Amniotic stem cell (primary cell): ENCODE data around the gene HNRNPUL2.
"Not testable (repeated sequence)": the region's sequence is repeated elsewhere in the genome, so short reads cannot be mapped to it uniquely, and the experiment has no call there.

ENCODE experiments used
- DNase-seq: peaks from one replicate; lab custom pipeline; 2025; lab: John Stamatoyannopoulos, UW

Gene HNRNPUL2

DNA sequence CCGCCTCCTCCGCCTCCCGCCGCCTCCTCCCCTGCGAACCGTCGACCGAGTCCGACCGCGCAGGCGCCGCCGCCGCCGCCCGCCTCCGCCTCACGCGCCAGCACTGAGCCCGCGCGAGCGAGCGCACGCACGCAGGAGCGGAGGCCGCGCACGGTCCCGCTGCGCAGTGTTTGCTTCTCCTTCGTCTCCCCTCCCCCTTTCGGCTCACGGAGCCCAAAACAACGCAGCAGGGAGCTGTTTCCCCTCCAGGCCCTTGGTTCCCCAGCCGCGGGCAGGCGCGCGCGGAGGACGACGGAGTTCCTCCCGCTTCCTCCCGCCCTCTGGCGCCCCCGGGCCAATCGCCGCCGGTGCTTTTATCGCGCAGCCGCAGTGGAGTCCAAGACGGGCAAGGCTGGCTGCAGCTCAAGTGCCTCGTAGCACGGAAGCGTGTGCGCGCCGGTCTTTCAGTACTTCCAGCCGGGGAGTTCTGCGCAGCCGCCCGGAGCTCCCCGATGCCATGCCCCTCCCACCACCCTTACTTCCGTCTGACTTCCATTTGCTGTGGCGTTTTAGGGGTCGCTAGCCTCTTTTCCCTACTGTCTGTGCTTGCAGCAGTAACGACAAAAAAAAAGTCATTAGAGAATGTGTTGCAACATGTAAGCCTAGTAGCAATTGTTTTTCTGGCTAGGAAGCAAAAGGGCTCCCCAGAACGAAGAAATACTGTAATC, at the start of gene HNRNPUL2:
TSS of gene HNRNPUL2 (minus strand) at position 293 of the 707 bp plus-strand sequence. CDS start 301 bp downstream, outside the sequence.
- peak; percentile 98 for DNase-seq

DNA sequence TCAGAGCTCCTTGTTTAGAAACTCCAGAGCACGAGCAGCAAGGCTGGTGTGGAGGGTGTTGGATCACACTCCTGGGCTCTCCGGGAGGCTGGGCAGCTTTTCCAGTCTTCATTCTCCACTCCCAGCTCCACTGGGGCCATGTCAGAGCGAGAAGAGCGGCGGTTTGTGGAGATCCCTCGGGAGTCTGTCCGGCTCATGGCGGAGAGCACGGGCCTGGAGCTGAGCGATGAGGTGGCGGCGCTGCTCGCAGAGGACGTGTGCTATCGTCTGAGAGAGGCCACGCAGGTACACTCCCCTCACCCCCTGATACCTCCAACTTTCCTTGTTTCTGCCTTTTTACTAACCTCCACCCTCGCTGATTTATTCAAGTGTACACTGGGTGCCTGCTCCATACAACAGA, 48.4 kb upstream of the HNRNPUL2 start:
- DNase-seq: no peak

DNA sequence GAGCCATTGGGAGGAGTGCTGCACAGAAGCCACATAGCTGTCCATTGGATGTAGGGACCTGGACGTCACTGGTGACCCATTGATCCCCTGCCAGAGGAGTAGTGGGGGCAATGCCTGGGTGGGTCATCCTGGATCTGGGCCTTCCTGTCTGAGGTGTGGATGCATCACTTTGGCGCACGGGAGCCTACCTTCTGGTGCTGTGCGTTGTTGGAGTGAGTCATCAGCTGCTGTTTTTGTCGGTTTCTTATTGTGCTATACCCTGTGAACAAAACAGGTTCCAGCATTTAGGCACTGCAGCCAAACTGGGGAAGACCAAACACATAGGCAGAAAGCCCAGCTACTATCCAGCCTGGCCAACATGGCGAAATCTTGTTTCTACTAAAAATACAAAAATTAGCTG, 47.1 kb upstream of the HNRNPUL2 start:
- DNase-seq: no peak

DNA sequence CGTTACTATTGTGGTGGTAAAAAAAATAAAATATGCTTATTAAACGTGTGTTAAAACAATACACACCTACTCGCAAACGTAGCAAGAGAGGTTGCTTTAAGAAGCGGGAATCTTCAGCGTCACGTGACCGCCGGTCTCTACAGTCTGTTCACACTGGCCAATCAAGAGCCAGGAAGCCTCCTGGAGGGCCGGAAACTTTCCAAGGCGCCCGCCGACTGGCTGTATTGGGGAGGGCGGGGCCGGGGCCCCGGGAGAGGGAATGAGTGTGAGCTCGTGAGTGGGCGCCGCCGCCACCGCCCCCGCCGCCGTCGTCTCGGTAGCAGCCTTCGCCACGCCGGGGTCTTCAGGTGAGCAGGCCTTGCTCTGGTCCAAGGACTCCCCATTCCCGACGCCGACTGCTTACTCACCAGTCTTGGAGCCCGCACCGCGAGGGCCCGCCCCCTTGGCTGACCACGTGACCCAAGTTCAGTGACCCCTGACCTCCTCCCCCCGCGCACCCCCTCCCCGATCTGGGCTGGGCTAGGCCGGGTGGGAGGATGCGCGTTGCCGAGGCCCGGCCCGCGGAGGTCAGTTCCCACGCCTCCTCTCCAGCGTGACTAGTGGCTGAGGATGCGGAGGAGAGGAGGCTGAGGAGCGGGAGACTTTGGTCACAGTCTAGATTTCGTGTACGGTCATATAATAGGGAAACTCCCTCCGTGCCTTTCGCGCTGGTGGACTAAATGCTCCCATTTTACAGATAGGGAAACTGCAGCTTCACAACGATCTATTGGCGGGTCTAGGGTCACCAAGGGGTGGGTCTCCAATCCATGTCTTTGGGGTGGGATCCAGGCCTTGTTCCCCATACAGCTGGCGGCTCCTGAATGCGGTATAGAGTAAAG, 44.1 kb upstream of the HNRNPUL2 start, which contains the start of gene TAF6L:
TSS of gene TAF6L (plus strand) at position 253 of the 878 bp plus-strand sequence. CDS start 4,388 bp downstream, outside the sequence.
- peak; percentile 90 for DNase-seq

DNA sequence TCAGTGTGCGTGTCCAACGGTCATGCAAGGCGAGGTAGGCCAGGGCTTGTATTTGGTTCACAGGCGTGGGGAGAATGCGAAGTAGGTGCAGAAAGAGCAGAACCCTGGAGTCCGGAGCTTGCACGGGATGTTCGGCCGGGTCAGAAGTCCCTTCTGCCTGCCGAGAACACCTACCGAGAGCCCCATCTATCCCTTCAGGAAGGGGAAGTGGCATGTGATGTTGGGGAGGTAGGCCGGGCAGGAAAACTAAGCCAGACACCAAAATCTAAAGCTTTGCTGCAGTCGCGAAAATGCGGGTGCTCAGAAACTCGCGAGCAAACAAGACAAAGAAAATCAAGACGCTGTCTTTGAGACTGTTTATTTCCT, 43.5 kb upstream of the HNRNPUL2 start:
- no peak for DNase-seq

DNA sequence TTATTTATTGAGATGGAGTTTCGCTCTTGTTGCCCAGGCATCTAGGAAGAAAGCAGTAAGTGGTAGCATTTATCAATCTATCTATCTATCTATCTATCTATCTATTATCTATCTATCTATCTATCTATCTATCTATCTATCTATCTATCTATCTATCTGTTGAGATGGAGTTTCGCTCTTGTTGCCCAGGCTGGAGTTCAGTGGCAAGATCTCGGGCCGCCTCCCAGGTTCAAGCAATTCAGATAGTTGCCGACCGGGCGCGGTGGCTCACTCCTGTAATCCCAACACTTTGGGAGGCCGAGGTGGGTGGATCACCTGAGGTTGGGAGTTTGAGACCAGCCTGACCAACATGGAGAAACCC, 33.6 kb upstream of the HNRNPUL2 start:
- DNase-seq: not testable (repeated sequence)

DNA sequence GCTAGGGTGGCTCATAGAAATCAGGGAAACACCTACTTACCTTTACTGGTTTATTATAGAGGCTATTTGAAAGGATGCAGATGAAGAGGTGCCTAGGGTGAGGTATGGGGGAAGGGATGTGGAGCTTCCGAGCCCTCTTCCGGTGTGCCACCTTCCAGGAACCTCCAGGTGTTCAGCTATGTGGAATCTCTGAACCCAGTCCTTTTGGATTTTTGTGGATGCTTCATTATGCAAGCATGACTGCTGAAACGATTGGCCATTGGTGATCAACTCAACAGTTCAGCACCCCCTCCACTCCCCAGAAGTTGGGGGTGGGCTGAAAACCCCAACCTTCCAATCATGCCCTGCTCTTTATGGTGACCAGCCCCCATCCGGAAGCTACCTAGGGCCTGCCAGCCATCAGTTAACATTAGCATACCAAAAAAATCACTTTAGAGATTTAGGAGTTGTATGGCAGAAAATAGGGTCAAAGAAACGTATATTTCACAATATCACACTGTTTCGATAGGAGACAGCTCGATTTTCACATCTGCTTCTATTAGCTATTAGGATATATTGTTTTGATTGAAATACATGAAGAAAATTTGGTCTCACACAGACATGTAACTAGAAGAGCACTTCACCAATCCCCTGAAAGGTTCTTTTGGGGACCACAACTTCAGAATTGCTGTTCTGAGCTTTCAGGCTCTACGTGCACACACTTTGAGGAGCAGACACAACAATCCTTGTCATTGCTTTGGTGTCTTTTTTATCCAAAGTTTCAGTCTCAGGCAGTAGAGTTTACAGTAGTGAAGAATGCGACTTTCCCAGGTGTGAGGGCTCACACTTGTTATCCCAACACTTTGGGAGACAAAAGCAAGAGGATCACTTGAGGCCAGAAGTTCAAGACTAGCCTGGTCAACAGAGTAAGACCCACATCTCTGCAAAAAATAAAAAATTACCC, 30.9 kb upstream of the HNRNPUL2 start:
- no peak for DNase-seq

DNA sequence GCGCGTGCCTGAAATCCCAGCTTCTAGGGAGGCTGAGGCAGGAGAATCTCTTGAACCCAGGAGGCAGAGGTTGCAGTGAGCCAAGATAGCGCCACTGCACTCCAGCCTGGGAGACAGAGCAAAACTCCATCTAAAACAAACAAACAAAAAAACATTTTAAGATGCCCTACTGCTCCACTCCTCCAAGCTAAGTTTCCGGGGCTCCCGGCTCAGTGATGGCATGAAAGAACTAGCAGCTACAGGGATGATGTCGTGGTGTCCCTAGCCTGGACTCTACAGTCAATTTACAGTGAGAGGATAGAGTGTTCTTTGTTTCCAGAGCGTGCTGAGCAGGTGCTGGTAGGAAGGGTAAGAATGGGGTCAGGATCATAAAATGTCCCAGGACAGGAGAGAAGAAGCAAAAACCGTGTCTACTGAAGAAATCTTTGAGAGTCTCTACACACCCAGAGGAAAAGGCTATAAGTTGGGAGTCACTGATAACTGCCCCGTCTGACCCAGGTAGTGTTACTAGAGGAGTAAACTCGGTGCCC, 27.9 kb upstream of the HNRNPUL2 start:
- DNase-seq: no peak

DNA sequence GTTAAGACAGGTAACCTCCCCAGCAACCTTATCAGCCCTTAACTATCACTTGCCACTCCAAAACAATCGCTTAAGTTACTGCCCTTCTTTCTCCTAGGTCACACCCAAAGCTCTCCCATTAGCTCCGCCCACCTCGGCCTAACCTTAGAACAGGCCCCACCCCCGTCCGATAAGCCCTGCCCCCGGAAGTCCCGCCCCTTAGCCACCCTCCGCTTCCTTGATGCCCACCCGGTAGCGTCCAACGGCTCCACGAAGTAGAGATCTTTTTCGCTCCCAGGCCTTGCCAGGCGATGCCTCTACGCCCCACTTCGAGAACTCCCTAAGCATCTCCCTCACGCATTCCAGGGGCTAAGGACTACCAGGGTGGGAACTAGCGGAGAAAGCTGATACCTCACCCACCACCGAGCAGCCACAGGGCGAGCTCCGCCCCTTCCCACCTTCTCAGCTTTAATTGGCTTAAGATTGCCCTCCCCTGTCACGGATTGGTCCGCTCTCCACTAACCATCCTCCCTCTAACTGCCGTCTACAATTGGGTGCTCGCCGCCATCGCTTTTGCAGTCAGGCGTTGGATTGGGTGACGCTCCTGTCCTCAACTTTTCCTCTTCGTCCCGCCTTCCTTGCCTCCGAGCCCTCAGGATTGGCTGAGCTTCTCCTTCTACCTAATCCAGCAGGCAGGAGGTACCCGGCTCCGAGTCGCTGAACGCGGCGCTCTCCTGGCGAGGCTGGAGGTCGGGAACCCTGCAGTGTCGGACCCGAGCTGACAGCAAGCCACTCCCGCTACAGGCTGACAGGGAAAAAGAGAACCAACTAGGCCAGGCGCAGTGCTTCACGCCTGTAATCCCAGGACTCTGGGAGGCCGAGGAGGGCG, 26.7 kb upstream of the HNRNPUL2 start, which contains the start of gene ZBTB3:
TSS of gene ZBTB3 (minus strand) at position 425 of the 868 bp plus-strand sequence. CDS start 496 bp downstream, outside the sequence.
- peak; percentile 95 for DNase-seq

DNA sequence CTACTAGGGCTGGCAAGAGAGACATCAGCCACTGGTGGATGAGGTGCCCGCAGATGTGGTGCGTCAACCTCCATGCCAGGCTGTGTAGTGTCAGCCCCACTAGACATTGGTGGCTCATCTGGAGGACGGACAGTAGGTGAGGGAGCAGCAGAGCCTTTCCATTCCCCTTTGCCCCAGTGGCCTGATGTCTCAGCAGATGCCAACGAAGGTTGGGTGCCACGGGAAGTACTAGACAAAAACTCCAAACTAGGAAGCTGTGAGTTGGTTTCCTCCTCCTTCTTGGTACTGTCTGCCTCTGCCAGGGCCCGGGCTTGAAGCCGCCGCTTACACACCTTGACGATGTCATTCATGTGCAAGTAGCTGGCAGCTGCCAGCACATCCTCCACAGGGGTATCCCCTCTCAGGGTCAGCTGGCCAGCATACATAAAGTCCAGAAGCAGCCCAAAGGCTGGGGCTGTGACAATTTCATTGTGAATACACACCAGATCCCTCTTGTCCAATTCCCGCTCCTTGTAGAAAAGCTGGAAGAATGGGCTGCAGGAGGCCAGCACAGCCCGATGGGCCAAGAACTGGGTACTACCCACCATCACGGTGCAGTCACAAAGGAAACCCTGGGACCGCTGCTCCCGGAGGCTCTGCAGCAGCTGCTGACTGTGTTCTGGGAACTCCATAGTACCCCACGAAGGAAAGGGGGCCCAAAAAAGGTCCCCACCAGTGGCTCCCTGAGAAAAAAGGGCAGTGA, 25.9 kb upstream of the HNRNPUL2 start:
- no peak for DNase-seq

DNA sequence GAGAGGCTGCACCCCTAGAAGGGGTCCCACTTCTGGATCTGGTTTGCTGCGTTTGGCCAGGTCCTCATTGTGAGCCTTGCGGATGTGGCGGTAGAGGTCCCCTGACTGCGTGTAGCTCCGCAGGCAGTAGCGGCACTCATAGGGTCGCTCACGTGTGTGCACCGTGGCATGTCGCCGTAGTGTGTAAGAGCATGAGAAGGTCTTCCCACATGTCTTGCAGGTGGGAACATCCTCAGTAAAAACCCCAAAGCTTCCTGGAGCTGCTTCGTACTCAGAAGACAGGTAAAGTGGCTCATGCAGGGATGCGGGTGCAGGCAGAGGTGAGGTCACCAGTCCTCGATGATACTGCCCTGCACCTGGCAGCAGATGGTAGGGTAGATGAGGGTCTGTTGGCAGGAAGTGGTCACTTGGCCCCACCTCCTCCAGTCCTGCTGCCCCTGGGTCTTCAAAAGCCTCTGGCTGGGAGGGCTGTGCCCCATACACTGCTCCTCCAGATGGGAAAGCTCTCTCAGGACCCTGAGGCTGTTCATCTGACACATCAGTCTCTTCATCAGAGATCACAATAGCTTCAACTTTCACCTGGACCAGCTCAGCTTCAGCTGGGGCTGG, 25.0 kb upstream of the HNRNPUL2 start:
- no peak for DNase-seq

DNA sequence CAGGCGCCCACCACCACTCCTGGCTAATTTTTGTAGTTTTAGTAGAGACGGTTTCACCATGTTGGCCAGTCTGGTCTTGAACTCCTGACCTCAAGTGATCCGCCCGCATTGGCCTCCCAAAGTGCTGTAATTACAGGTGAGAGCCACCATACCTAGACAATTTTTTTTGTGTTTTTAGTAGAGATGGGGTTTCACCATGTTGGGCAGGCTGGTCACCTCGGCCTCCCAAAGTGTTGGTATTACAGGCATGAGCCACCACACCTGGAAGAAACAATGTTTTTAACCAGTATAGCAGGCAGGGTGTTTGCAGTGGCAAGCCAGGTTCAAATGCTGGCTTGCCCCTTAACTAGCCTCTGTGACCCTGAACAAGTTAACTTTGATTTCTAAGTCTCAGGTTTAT, 22.7 kb upstream of the HNRNPUL2 start:
- DNase-seq: not testable (repeated sequence)

DNA sequence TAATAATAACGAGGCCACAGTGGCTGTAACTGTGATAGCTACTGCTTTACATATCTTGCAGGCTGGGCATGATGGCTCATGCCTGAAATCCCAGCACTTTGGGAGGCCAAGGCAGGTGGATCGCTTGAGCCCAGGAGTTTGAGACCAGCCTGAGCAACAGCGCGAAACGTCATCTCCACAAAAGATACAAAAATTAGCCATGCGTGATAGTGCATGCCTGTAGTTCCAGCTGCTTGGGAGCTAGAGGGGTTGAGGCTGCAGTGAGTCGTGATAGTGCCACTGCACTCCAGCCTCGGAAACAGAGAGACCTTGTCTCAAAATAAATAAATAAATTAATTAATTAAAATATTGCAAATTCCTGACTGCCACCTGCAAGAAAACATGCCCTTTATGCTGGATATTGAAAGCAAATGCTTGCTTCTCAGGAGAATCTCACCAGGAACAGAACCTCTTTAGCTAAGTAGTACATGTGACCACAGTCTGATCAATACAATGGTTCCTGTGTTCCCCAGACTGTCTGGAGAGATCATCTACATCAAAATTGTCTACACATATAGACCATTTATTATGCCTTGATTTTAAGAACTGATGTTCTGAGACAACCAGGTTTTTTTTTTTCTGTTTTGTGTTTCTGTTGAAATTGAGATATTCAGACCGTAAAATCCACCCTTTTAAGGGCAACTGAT, 20.4 kb upstream of the HNRNPUL2 start:
- DNase-seq: no peak

DNA sequence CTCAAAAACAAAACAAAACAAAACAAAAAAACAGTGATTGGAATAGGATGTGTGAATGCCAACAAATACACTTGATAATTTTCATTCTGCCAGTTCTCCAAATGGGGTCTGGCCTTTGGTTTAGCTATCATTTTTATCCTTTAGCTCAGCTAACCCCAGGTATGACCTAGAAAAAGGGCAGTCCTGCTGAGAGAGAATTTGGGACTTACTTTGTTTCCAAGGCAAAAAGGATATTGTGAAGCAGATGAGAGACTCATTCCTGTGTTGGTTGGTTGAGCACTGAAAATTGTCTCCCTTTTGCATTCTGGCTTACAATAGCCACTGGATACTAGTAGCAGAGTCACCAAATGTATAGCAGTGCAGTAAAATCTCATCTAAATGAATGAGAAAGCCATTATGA, 9.9 kb upstream of the HNRNPUL2 start:
- DNase-seq: no peak

DNA sequence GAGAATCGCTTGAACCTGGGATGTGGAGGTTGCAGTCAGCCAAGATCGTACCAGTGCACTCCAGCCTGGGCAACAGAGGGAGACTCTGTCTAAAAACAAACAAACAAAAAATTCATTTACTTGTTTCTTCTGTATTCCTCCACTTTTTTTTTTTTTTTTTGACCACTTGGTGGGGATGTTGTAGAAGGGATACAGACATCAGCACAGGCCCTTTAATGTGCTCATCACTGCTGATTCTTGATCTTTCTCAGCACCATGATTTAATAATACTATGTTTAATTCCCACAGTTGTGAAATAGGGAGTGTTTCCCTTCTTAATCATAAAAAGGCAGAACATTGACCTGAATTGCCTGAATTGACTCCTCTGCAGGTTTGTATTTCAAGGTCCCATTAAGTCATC, 5.6 kb upstream of the HNRNPUL2 start:
- no peak for DNase-seq

DNA sequence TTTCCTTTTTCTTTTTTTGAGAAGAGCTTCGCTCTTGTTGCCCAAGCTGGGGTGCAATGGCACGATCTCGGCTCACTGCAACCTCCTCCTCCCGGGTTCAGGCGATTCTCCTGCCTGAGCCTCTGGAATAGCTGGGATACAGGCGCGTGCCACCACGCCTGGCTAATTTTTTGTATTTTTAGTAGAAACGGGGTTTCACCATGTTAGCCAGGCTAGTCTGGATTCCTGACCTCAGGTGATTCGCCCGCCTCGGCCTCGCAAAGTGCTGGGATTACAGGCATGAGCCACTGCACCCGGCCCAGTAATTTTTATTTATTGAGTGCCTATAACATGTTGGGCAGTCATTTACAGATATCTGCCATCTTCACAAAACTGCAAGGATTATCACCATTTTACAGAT, 2.8 kb upstream of the HNRNPUL2 start:
- not testable (repeated sequence) for DNase-seq

DNA sequence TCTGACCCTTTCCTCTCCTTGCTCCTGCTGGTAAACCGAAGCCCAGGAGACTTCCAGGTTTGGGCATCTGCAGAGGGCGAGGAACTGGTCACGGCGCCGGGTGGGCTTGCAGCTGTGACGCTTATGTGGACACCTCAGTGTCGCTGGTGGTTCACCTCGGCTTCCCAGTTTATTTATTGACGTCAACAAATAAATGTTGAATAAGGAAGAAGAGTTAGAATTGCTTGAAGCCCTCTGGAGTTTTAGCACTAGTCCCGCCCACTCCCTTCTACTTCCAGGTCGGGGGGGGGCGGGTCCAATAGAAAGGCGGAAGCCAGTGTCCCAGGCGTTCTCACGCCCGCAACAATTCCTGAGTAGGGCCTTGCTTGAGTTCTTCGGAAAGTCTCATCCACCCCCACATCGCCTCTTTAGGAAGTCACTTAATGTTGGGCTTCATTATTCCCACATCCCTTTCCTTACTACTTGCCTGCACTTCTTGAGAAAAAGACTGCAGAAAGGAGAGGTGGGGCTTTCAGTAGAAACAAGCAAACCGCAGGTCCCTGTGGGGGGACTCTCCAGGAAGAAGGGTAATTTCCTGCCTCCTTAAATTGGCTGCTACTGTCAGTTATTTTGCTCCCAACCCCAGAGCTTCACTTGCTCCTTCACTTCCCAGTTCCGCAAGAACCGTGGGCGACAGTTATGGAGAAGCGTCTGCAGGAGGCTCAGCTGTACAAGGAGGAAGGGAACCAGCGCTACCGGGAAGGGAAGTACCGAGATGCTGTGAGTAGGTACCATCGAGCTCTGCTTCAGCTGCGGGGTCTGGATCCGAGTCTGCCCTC, 1.1 kb upstream of the HNRNPUL2 start, which contains the start of gene TTC9C:
TSS of gene TTC9C (plus strand) at position 316 of the 818 bp plus-strand sequence. CDS start at position 679, 363 bp downstream.
- peak; percentile 66 for DNase-seq

DNA sequence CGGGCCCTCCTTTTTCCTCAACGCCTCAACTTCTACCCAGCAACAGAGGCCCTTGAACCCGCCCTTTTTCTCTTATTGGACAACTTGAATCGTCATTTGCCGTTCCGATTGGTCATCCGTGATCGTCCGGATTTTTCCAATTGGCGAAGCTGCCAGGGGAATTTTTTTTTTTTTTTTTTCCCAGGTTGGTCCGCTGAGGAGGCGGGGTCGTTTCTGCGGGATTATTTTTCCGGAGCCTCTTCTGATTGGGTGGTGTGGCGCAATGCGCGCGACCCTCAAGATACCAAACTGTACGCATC, 564 bp upstream of the HNRNPUL2 start:
- DNase-seq: peak; percentile 97
